Erythroblast (primary cell): ENCODE data around the gene RIOK2.

ENCODE experiments used
- GATA1 ChIP-seq: IDR thresholded peaks from 2 replicates; pipeline ENCODE4 v1.6.1; 2011; ENCODE audit warnings: low read depth, mild to moderate bottlenecking, control low read depth, low read length, moderate library complexity
- POLR2A ChIP-seq: IDR thresholded peaks from 2 replicates; pipeline ENCODE4 v1.6.1; 2011; ENCODE audit warnings: mild to moderate bottlenecking, low read length

- TF ChIP-seq POLR2A (no peak), GATA1 (no peak)
Measured at GRCh38 chr5:97143704-97144103, 39.3 kb downstream of the RIOK2 start.
